NB4 (cell line): ENCODE results near the gene MMAB.

Experiments used
- CTCF ChIP-seq: IDR thresholded peaks from one replicate; pipeline ENCODE4 v1.5.1; 2012; ENCODE audit warnings: low read depth, low read length
- MAX ChIP-seq: IDR thresholded peaks from 2 replicates; pipeline ENCODE4 v1.6.1; 2011; ENCODE audit warnings: low read depth, low read length

DNA sequence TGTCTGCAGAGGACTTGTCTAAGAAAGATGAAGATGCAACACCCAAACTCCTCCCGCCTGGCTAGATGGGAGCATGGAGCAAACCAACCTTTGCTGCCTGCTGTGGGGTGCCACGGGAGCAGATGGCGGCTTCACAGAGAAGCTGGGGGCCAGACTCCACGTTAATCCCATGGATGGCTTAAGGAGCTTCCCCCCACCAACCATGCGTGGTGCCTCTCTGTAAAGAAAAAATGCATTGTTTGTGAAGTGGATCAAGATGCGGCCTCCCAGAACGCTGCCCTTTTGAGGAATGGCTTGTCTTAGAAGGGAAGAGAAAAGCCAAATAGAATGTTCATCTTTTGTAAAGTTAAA lies 15.9 kb upstream of the MMAB start:
- TF ChIP-seq CTCF (no peak), MAX (no peak)
